ENCODE results near the gene WBP1. TPM values are rescaled to one million over a fixed set of nuclear protein-coding genes. Genes with fewer than 3 reads are reported as not detected.
A peak's percentile ranks its signal among the peaks of the same experiment; 100 is the strongest.

Gene WBP1
- total RNA-seq, 5 donors from 2014 or later (not counting 1 experiment from before 2014, with no cell fraction given), result 80.2 to 104 (median 98.2) TPM

DNA sequence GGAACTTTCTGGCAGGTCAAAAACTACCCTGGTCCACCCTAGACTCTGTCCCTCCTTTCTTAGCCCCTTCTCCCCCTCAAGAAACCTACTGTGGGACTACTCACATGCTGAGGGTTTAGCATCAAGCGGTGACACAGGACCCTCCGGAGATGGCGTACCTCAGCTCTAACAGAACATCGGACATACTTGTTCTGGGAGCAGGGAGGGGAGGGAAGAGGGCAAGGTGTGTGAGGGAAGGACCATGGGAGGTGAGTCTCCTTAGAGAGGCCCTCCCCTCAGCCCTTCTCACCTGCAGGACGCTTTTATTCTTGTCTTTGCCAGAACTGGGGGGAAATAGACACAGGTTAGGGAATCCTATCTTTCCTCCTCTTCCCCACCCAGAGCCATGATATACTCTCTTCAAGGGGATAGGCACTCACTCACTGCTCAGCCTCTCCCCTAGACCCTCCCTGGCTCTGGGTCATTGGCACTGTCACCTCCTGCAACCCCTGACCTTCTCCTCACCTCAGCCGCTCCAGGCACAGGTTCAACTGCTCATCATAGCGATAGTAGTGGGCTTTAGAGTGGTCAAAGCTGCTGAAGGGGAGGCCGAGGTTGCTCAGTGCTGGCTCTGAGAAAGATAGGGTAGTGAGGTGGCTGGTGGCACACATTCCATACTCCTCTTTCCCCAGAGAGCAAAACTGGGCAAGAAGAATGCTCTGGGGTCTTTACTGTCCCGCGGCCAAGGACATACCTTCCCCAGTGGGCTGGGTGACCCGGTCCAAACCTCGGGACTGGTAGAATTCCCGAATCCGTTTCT lies 47.4 kb downstream of the WBP1 start:
- H3K36me3 ChIP-seq (ENCODE audit: control insufficient read depth in 2 of 2, extremely low read depth in 1 of 2, insufficient read depth in 1 of 2, low read length in 1 of 2), result peaks cover 9 to 15% of the 10 kb centered on the region in 2 donors
- peaks cover 20 to 64% of the 10 kb centered on the region in 2 experiments for H3K27me3 ChIP-seq (replicated peaks in 1 of 2; ENCODE audit: control insufficient read depth in 2 of 2, extremely low read depth in 1 of 2, insufficient read depth in 2 of 2, low read length in 1 of 2)
- H3K4me1 ChIP-seq (ENCODE audit: control insufficient read depth in 1 of 2, extremely low read depth in 1 of 2, insufficient read depth in 2 of 2, low read length in 2 of 2), result peaks cover 11 to 53% of the 10 kb centered on the region in 2 experiments
- DNase-seq (no peak), ATAC-seq (replicated peaks in 1 of 4) (no peak)
- POLR2A ChIA-PET, result no interaction called here
- H3K36me3 Mint-ChIP-seq, result peaks cover 29% of the 10 kb centered on the region
- H3K4me3 ChIP-seq (ENCODE audit: control insufficient read depth in 1 of 2, extremely low read depth in 1 of 2, low read length in 1 of 2), result no peak overlapping the region
- peak overlapping the region in 1 of 3 donors; percentile 94 for H3K4me3 Mint-ChIP-seq
- CTCF ChIA-PET, result no interaction called here
- no CpG with 5 or more reads among the region's 14 CpGs for WGBS (ENCODE audit: insufficient coverage)
- H3K27ac ChIP-seq (ENCODE audit: low read length), result no peak overlapping the region
- no peak overlapping the region for H3K27ac Mint-ChIP-seq
- peaks cover 47 to 64% (median 54%) of the 10 kb centered on the region in 3 donors for H3K4me1 Mint-ChIP-seq
- peaks cover 38 to 53% of the 10 kb centered on the region in 2 donors for H3K27me3 Mint-ChIP-seq
- no peaks in the 10 kb centered on the region for H3K9me3 ChIP-seq
- no peaks in the 10 kb centered on the region for H3K9me3 Mint-ChIP-seq

DNA sequence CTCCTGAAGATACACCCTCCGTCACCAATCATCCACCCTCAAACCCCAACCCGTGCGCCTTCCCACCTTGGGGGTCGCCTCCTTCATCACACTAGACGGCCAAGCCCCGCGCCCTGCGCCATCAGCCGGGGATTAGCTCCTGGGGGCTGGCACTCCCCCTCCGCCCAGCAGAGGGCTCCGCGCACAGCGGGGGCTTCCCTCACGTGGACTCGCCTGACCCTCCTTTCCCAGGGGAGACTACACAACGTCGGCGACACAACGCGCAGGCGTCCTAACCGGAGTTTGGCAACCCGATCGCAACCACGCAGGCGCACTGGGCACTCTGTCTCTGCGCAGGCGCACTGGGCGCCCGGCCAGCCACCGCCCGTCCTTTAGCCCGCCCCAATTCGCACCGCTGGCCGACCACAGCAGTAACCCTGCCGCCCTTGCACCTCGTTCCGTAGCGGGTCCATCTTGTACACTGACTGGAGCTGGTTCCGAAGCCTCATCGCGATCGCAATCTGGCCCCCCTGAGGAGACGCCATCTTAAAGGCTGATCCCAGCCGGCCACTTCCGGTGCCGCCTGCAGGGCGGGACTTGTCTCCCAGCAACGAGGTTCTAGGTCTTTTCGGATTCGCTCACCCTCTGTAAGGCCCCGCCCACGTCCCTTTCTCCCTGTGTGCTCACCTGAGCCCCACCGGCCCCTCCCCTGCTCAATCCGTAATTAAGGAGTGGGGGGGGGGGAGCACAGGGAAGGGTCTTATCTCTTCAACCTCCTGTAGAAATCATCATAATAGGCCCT lies 49.1 kb downstream of the WBP1 start, which contains the start of gene PCGF1:
PCGF1 (minus strand) TSS at position 551 of the 781 bp plus-strand sequence; CDS start at position 524, 27 bp downstream.
- peak within 1 kb of the TSS; percentile 94 to 100 (median 95) for H3K4me3 Mint-ChIP-seq
- peak; percentile 93 to 95 (median 94) for ATAC-seq (replicated peaks in 1 of 4)
- no peaks in the 10 kb centered on the region for H3K9me3 Mint-ChIP-seq
- H3K36me3 Mint-ChIP-seq, result peaks cover 29% of the 10 kb centered on the region
- peaks cover 14 to 62% of the 10 kb centered on the region in 2 experiments for H3K27me3 ChIP-seq (replicated peaks in 1 of 2; ENCODE audit: control insufficient read depth in 2 of 2, extremely low read depth in 1 of 2, insufficient read depth in 2 of 2, low read length in 1 of 2)
- peaks cover 9 to 15% of the 10 kb centered on the region in 2 donors for H3K36me3 ChIP-seq (ENCODE audit: control insufficient read depth in 2 of 2, extremely low read depth in 1 of 2, insufficient read depth in 1 of 2, low read length in 1 of 2)
- H3K4me3 ChIP-seq (ENCODE audit: control insufficient read depth in 1 of 2, extremely low read depth in 1 of 2, low read length in 1 of 2), result peak within 1 kb of the TSS; percentile 95 to 99
- H3K4me1 Mint-ChIP-seq, result peaks cover 41 to 57% (median 51%) of the 10 kb centered on the region in 3 donors
- no peaks in the 10 kb centered on the region for H3K9me3 ChIP-seq
- whole genome bisulfite sequencing (ENCODE audit: insufficient coverage), result under 1% methylated on average over 49 of the region's 56 CpGs
- peaks cover 30 to 47% of the 10 kb centered on the region in 2 donors for H3K27me3 Mint-ChIP-seq
- POLR2A ChIA-PET, result interaction anchor here in 1 of 2 donors (0.6 kb wide), 1 partner anchor 307 kb away, joined by 4 read pairs; no protein-coding TSS in a partner anchor
- peak; percentile 92 to 100 (median 98) for DNase-seq
- H3K27ac ChIP-seq (ENCODE audit: low read length), result peak within 1 kb of the TSS; percentile 95
- H3K4me1 ChIP-seq (ENCODE audit: control insufficient read depth in 1 of 2, extremely low read depth in 1 of 2, insufficient read depth in 2 of 2, low read length in 2 of 2), result peaks cover 11 to 47% of the 10 kb centered on the region in 2 experiments
- peak within 1 kb of the TSS; percentile 100 for H3K27ac Mint-ChIP-seq
- CTCF ChIA-PET, result interaction anchor here (0.6 to 1.4 kb wide), 4 partner anchors 23 to 481 kb away, joined by 3 to 7 read pairs (median 6); partner anchors contain the start of genes CCDC142 (in 1 of the 2) and TTC31 (in 1 of the 2)

DNA sequence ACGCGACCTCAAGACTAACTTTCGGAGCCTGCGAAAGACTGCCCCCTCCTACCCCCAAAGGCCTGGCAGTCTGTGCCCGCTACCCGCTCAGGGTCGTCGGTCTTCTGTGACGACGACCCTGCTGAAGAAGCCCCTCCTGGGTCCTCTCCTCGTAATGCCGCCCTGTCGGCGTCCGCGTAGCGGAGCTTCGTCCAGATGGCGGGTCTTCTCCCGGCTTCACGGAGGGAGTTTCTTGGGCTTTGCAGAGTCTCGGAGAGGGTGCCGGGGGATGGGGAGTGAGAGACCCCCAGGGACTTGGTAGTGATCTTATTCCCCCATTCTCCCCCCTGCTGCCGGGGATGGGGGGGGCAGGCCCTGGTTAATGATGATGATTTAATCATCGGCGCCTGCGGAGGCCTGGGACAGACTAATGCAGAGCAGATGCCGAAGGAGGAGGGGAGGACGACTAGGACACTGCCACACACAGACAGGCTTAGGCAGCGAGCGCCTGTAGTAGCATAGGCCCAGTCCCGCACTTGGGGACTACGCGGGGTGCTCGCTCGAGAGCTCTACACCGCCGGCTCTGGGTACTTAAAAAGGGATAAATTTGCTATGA lies 49.8 kb downstream of the WBP1 start:
- Mint-ChIP-seq H3K27ac (peak overlapping the region; percentile 100), H3K4me1 (peaks cover 41 to 53% (median 45%) of the 10 kb centered on the region in 3 donors), H3K27me3 (peaks cover 31 to 48% of the 10 kb centered on the region in 2 donors), H3K36me3 (peaks cover 29% of the 10 kb centered on the region), H3K4me3 (peak overlapping the region; percentile 94 to 100 (median 95)), H3K9me3 (no peaks in the 10 kb centered on the region)
- peaks cover 11 to 40% of the 10 kb centered on the region in 2 experiments for H3K4me1 ChIP-seq (ENCODE audit: control insufficient read depth in 1 of 2, extremely low read depth in 1 of 2, insufficient read depth in 2 of 2, low read length in 2 of 2)
- CTCF ChIA-PET, result interaction anchor here (0.5 to 1.1 kb wide), 2 partner anchors 22 to 101 kb away, joined by 3 read pairs; no protein-coding TSS in a partner anchor
- H3K9me3 ChIP-seq, result no peaks in the 10 kb centered on the region
- peaks cover 9 to 15% of the 10 kb centered on the region in 2 donors for H3K36me3 ChIP-seq (ENCODE audit: control insufficient read depth in 2 of 2, extremely low read depth in 1 of 2, insufficient read depth in 1 of 2, low read length in 1 of 2)
- peak in 2 of 35 experiments; percentile 24 to 38 for DNase-seq
- peak in 1 of 4 experiments; percentile 0 for ATAC-seq (replicated peaks in 1 of 4)
- POLR2A ChIA-PET, result interaction anchor here (0.5 to 1.6 kb wide), 2 partner anchors 22 to 881 kb away, joined by 3 to 7 read pairs; partner anchors contain the start of gene HTRA2 (in 1 of the 2)
- H3K4me3 ChIP-seq (ENCODE audit: control insufficient read depth in 1 of 2, extremely low read depth in 1 of 2, low read length in 1 of 2), result peak overlapping the region; percentile 95 to 99
- 39% methylated on average over 16 of the region's 38 CpGs for WGBS (ENCODE audit: insufficient coverage)
- peak overlapping the region; percentile 95 for H3K27ac ChIP-seq (ENCODE audit: low read length)
- H3K27me3 ChIP-seq (replicated peaks in 1 of 2; ENCODE audit: control insufficient read depth in 2 of 2, extremely low read depth in 1 of 2, insufficient read depth in 2 of 2, low read length in 1 of 2), result peaks cover 14 to 60% of the 10 kb centered on the region in 2 experiments

DNA sequence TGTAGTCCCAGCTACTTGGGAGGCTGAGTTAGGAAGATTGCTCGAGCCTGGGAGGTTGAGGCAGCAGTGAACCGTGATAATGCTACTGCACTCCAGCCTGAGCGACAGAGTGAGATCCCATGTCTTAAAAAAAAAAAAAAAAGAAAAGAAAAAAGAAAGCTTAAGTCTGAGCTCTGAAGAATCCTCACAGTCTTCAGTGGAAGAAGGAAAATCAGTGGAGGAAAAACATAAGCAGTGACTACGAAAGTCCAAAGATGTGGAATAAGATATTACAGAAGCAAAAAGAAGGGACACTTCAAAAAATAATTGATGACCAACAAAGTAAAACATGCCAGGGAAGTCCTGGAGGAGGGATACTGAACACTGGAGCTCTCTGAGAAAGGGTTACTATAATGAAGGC lies 52.0 kb downstream of the WBP1 start:
- Histone ChIP-seq H3K9me3 (no peaks in the 10 kb centered on the region), H3K27ac (ENCODE audit: low read length) (no peak overlapping the region), H3K27me3 (replicated peaks in 1 of 2; ENCODE audit: control insufficient read depth in 2 of 2, extremely low read depth in 1 of 2, insufficient read depth in 2 of 2, low read length in 1 of 2) (peaks cover 7 to 62% of the 10 kb centered on the region in 2 experiments), H3K4me1 (ENCODE audit: control insufficient read depth in 1 of 2, extremely low read depth in 1 of 2, insufficient read depth in 2 of 2, low read length in 2 of 2) (peaks cover 15 to 48% of the 10 kb centered on the region in 2 experiments), H3K36me3 (ENCODE audit: control insufficient read depth in 2 of 2, extremely low read depth in 1 of 2, insufficient read depth in 1 of 2, low read length in 1 of 2) (peaks cover 6 to 8% of the 10 kb centered on the region in 2 donors), H3K4me3 (ENCODE audit: control insufficient read depth in 1 of 2, extremely low read depth in 1 of 2, low read length in 1 of 2) (no peak overlapping the region)
- H3K4me1 Mint-ChIP-seq, result peaks cover 30 to 45% (median 33%) of the 10 kb centered on the region in 3 donors
- H3K36me3 Mint-ChIP-seq, result peaks cover 15% of the 10 kb centered on the region
- ChIA-PET CTCF (interaction anchor here in 1 of 2 donors (0.5 kb wide), 1 partner anchor 128 kb away, joined by 3 read pairs; no protein-coding TSS in a partner anchor), POLR2A (interaction anchor here (0.6 kb wide), 2 partner anchors 39 to 292 kb away, joined by 3 to 4 read pairs; no protein-coding TSS in a partner anchor)
- ATAC-seq (replicated peaks in 1 of 4), result no peak
- no peaks in the 10 kb centered on the region for H3K9me3 Mint-ChIP-seq
- H3K4me3 Mint-ChIP-seq, result no peak overlapping the region
- no peak overlapping the region for H3K27ac Mint-ChIP-seq
- WGBS (ENCODE audit: insufficient coverage), result no CpG with 5 or more reads among the region's 4 CpGs
- H3K27me3 Mint-ChIP-seq, result peaks cover 20 to 36% of the 10 kb centered on the region in 2 donors
- no peak for DNase-seq

Other genes with a start within 250 kb of the WBP1 start
- 10 to 100 TPM; 10.1 to 19.3 (median 14.6) TPM for gene SLC4A5, start 115.0 kb upstream of the WBP1 start, total RNA-seq
- gene DCTN1, start 78.1 kb upstream of the WBP1 start, total RNA-seq, result 100 to 1,000 TPM in 3 of 5 donors, 10 to 100 TPM in 2; 81.9 to 124 (median 117) TPM
- 1 to 10 TPM; 5.0 to 9.5 (median 7.5) TPM for gene C2orf81, start 36.8 kb upstream of the WBP1 start, total RNA-seq
- 10 to 100 TPM; 31.4 to 46.8 (median 45.4) TPM for gene WDR54, start 36.7 kb upstream of the WBP1 start, total RNA-seq
- gene RTKN, start 16.5 kb upstream of the WBP1 start, total RNA-seq, result 1 to 10 TPM in 1 of 5 donors, under 1 TPM in 3, not detected in 1; 0.93 to 1.7 (median 0.96) TPM
- 10 to 100 TPM; 44.5 to 70.8 (median 68.4) TPM for gene INO80B, start 3.4 kb upstream of the WBP1 start, total RNA-seq
- 100 to 1,000 TPM in 1 of 5 donors, 10 to 100 TPM in 4; 72.0 to 114 (median 93.8) TPM for gene MOGS, start 6.9 kb downstream of the WBP1 start, total RNA-seq
- 10 to 100 TPM; 53.9 to 77.9 (median 59.4) TPM for gene MRPL53, start 14.2 kb downstream of the WBP1 start, total RNA-seq
- 10 to 100 TPM; 16.1 to 59.3 (median 56.7) TPM for gene CCDC142, start 24.6 kb downstream of the WBP1 start, total RNA-seq
- 10 to 100 TPM; 33.1 to 45.8 (median 44.6) TPM for gene TTC31, start 24.6 kb downstream of the WBP1 start, total RNA-seq
- gene LBX2, start 41.2 kb downstream of the WBP1 start, total RNA-seq, result under 1 TPM in 4 of 5 donors, not detected in 1; 0.32 to 0.73 (median 0.66) TPM
- gene PCGF1, start 49.3 kb downstream of the WBP1 start, total RNA-seq, result 10 to 100 TPM; 17.6 to 34.3 (median 28.0) TPM
- gene TLX2, start 56.0 kb downstream of the WBP1 start, total RNA-seq, result under 1 TPM in 2 of 5 donors, not detected in 3; 0.28 to 0.46 TPM
- gene DQX1, start 67.8 kb downstream of the WBP1 start, total RNA-seq, result under 1 TPM in 3 of 5 donors, not detected in 2; 0.33 to 0.76 (median 0.47) TPM
- 100 to 1,000 TPM; 144 to 167 (median 149) TPM for gene AUP1, start 71.3 kb downstream of the WBP1 start, total RNA-seq
- 10 to 100 TPM; 25.1 to 45.2 (median 38.3) TPM for gene HTRA2, start 71.5 kb downstream of the WBP1 start, total RNA-seq
- under 1 TPM in 4 of 5 donors, not detected in 1; 0.10 to 0.47 (median 0.38) TPM for gene LOXL3, start 95.5 kb downstream of the WBP1 start, total RNA-seq
- 10 to 100 TPM in 3 of 5 donors, 1 to 10 TPM in 2; 9.6 to 36.5 (median 33.0) TPM for gene DOK1, start 96.3 kb downstream of the WBP1 start, total RNA-seq
- gene M1AP, start 189.9 kb downstream of the WBP1 start, total RNA-seq, result not detected
- gene SEMA4F, start 195.8 kb downstream of the WBP1 start, total RNA-seq, result 10 to 100 TPM; 12.2 to 24.9 (median 18.6) TPM